ENCODE measurements around the gene KCNRG. TPM values are rescaled to one million over a fixed set of nuclear protein-coding genes. Genes with fewer than 3 reads are reported as not detected.
"Not testable (repeated sequence)": the region's sequence is repeated elsewhere in the genome, so short reads cannot be mapped to it uniquely, and the experiment has no call there.

Gene KCNRG, protein sequence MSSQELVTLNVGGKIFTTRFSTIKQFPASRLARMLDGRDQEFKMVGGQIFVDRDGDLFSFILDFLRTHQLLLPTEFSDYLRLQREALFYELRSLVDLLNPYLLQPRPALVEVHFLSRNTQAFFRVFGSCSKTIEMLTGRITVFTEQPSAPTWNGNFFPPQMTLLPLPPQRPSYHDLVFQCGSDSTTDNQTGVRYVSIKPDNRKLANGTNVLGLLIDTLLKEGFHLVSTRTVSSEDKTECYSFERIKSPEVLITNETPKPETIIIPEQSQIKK
- 0.32 TPM for total RNA-seq
- long read RNA-seq = 0 reads

DNA sequence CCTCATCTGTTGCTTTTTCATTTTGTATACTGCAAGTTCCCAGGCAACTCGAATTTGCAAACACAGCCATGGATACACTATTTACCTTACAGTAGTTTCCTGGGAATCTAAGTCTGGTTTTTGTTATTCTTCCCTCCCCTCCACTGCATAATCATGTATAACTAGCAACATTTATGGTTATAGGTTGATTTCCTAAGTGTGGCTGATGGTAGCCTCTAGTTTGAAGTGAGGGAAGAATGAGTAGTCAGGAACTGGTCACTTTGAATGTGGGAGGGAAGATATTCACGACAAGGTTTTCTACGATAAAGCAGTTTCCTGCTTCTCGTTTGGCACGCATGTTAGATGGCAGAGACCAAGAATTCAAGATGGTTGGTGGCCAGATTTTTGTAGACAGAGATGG is at the start of gene KCNRG:
KCNRG (plus strand) TSS at position 187 of the 400 bp plus-strand sequence; CDS start at position 237, 50 bp downstream.
- DNase-seq = no peak
- peak; percentile 5 for ATAC-seq (ENCODE audit: poor library complexity)

DNA sequence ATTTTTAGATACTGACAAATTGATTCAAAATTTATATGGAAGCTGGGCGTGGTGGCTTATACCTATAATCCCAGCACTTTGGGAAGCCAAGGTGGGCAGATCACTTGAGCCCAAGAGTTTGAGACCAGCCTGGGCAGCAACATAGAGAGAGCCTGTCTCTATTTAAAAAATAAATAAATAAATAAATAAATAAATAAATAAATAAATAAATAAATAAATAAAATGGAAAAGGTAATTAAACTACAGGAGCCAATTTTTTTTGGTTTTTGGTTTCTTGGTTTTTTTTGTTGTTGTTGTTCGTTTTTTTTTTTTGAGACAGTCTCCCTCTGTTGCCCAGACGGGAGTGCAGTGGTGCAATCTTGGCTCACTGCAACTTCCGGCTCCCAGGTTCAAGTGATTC is 47.8 kb upstream of the KCNRG start:
- intact Hi-C loops (cut with DNase I) = no loop called here
- ATAC-seq (ENCODE audit: poor library complexity) (no peak), DNase-seq (no peak)

More for the DNA sequence above, at the start of gene KCNRG:
- intact Hi-C loops (cut with DNase I) = no loop called here

DNA sequence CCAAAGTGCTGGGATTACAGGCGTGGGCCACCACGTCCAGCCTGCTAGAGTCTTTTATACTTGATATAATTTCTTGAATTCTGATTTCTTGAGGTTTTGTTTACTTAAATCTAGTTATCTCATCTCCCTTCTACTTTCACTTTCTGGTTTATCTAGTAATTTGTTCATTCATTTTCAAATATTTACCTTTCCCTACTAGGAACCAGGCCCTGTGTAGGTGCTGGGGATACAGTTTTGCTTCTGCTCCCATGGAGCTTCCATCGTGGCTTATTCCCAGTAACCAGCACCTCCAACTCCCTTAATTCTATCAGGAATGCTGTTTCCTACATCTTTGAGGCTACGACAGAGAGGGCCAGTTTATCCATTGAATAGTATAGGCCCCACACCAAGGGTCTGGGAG is 42.5 kb upstream of the KCNRG start:
- ATAC-seq (ENCODE audit: poor library complexity) (no peak), DNase-seq (no peak)
- intact Hi-C loops (cut with DNase I) = no loop called here

DNA sequence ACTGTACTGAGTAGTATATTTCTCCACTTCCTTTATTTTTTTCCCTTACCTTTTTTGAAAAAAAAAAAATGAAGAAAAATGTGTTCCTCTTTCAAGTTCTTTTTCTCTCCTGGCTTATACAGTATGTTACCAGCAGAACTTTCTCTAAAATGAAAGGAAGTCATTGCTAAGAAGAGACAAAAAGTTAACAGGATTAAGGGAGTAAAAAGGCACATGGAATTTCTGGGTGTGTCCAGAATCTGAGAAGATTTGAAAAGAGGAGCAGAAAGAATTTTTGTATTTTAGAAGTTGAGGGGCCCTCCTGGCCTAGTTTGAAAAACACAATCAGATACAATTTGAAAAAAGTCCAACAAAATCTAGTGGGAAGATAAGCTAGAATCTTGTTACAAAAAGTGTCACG is 39.4 kb upstream of the KCNRG start:
- intact Hi-C loops (cut with DNase I) = loop anchor here (5.0 kb wide), 3 partner anchors 826 to 1091 kb away; no protein-coding TSS in a partner anchor
- DNase-seq (no peak), ATAC-seq (ENCODE audit: poor library complexity) (no peak)

DNA sequence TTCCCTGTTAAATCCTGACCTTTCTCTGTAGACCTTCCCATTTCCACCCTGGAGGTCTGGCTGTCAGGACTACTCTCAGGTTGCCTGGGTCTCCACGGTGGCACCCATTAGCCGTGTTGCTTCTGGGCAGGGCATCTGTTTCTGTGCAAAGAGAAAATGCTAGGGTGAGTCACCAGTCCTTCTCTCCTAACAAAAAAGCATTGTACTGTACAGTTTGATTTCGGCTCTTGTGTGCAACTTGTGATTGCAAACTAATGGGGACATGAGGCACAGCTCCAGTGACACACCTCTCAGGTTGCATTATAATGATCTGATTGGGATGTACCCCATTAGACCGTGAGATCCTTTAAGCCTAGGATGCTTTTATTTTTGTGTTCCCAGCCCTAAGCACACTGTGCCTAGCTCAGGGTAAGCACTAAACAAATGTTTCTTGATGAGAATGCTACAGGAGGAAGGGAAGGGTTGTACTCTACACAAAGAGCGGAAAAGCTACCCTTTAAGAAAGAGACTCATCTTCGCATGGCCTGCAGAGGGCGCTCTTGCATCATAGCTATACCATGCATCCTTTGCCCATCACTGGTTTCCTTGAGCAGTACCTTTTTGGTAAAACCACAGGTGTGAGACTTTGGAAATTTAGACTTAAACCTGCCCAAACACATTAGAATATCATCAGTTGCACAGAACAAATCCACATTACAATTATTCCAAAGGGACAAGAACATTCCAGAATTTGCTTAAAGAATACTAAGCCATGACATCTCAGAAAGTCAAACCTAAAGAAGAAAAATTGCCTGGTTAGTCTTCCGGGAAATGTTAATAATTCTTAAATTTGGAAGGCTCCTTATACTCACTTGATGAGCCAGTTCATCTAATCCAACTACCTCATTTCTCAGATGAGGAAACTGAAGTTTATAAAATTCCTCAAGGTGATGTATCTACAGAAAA is 38.7 kb upstream of the KCNRG start:
- intact Hi-C loops (cut with DNase I) = loop anchor here (5.0 kb wide), 3 partner anchors 826 to 1091 kb away; no protein-coding TSS in a partner anchor
- peak; percentile 85 for ATAC-seq (ENCODE audit: poor library complexity)
- DNase-seq = peak; percentile 83

DNA sequence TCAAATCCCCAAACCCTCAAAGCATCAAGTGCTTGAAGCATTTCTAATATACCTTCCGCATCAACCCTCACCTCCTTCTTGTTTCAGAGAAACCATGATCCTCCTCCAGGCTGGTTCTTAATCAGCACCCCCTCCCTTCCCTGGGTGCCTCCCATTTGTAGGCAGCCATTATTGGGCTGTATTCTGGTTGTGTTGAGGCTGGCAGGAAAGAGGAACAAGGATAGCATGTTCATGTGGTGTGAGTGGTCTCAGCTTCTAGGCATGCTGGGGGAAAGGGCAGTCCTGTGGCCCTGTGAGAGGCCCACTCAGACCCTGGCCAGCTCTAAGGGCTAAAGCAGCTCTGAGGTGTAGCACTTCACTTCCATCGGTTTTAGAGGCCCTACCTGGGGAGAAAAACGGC is 37.3 kb upstream of the KCNRG start:
- DNase-seq (no peak), ATAC-seq (ENCODE audit: poor library complexity) (no peak)
- intact Hi-C loops (cut with DNase I) = loop anchor here (5.0 kb wide), 3 partner anchors 824 to 1089 kb away; no protein-coding TSS in a partner anchor

DNA sequence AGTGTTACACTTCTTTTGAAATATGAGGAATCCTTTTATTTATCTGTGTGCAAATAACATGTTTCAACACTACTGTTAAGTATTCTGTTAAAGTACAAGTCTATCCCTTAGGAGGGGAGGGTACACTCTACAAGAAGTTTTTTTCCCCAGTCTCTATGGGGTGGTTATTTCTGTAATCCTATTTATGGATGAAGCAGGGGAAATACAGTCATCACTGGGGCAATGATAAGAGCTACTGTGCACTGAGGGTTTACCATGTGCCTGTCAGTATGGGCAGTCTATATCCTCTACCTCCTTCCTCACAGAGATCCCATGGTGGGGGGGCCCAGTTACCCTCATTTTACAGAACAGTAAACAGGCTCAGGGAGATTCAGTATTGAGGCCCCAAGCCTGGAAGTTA is 35.0 kb upstream of the KCNRG start:
- no peak for ATAC-seq (ENCODE audit: poor library complexity)
- no peak for DNase-seq
- intact Hi-C loops (cut with DNase I) = loop anchor here (10.0 kb wide), 1 partner anchor 545 kb away; no protein-coding TSS in a partner anchor

DNA sequence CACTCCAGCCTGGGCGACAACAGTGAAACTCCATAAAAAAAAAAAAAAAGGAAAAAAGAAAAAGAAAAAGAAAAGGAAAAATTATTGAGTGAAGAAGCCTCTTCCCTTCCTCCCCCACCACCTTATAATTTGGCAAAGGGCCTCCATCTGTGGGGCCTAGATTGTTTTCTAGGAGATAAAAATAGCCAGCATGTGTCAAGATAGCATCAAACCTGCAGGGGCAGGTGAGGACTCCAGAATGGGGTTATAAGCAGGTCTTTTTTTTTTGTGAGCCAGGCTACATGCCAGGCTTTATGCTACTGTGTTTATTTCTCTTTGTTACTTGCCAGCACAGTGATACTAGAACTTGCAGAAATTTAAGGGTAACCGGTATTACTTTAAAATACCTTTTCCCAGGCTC is 30.1 kb upstream of the KCNRG start:
- DNase-seq (no peak), ATAC-seq (ENCODE audit: poor library complexity) (peak; percentile 46)
- intact Hi-C loops (cut with DNase I) = loop anchor here (10.0 kb wide), 1 partner anchor 540 kb away; no protein-coding TSS in a partner anchor

DNA sequence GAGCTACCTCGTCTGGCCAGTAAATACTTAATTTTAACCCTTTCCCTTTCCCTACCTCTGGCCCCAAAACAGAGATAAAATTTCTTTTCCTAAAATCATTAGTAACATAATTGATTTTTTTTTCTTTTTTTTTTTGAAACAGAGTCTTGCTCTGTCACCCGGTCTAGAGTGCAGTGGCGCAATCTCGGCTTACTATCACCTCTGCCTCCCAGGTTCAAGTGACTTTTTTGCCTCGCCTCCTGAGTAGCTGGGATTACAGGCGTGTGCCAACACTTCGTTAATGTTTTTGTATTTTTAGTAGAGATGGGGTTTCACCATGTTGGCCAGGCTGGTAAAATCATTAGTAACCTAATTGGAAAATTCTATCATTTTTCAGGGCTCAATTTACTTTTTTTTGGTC is 28.8 kb upstream of the KCNRG start:
- no peak for DNase-seq
- ATAC-seq (ENCODE audit: poor library complexity) = no peak
- intact Hi-C loops (cut with DNase I) = loop anchor here (10.0 kb wide), 1 partner anchor 538 kb away; no protein-coding TSS in a partner anchor

DNA sequence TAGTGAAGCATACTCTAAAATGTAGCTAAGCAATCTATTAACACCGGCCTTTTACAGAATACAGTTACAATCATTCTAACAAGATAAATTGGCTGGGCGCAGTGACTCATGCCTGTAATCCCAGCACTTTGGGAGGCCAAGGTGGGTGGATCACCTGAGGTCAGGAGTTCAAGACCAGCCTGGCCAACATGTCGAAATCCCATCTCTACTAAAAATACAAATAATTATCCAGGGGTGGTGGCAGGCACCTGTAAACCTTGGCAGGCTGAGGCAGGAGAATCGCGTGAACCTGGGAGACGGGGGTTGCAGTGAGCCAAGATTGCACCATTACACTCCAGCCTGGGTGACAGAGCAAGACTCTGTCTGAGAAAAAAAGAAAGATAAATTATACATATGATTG is 24.6 kb upstream of the KCNRG start:
- DNase-seq; ATAC-seq (ENCODE audit: poor library complexity); intact Hi-C loops (cut with DNase I): not testable (repeated sequence)

DNA sequence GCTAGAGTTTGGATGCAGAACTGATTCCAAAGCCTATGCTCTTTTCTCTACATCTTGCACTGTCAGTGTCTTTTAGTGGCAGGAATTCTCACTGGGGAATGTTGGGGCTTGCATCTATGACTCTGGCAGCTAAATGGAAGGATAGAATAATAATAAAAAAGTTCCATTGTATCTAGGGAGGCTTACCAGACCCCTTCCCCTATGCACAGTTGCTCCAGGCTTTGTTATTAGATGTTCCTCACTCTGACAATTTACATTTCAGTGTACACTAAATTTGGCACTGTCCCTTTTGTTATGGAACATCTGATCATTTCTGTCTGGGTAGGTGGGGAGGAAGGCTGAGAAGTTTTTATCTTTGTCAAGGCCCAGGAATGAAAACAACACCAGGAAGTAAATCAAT is 22.1 kb upstream of the KCNRG start:
- no peak for DNase-seq
- intact Hi-C loops (cut with DNase I) = no loop called here
- ATAC-seq (ENCODE audit: poor library complexity) = no peak

DNA sequence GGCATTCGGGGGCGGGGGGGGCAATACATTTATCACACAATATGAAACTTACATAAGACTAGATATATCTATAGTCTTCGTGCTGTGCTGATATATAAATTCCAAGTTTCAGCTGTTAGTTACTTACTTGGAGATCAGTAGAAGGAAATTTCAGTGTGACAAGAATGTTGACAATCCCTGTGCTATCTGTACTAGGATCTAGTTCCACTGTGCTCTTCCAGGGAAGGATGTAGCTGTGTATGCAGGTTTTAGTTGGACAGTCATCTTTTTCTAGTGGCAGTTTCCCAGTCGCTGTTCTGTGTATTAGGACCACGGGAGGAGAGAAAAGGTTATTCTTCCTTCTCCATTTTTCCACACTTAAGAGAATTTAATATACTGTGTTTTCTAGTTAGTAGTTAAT is 21.6 kb upstream of the KCNRG start:
- intact Hi-C loops (cut with DNase I) = no loop called here
- ATAC-seq (ENCODE audit: poor library complexity) (no peak), DNase-seq (no peak)

DNA sequence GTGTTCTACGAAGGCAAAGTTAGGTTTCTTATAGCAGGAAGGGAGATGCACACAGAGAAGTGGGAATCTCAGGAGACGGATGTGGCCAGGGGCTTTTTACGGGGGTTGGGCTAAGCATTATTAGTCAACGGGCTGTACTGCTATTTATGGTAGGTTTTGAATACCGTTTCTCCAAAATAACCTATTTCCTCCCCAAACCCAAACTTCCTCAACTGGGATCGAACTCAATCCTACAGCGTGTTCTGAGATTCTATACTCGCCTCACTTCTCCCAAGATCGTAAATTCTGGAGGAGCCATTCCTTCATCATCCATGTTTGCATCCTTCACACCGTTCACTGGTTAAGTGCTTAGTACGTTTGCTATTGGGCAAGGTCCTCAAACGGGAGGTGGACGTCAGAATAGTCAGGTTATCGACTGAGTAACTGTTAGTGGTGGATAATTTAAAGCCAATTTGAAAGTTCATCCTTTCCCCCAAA is 19.6 kb upstream of the KCNRG start:
- ATAC-seq (ENCODE audit: poor library complexity) = no peak
- DNase-seq = no peak
- intact Hi-C loops (cut with DNase I) = loop anchor here (5.0 kb wide), 2 partner anchors 87 to 917 kb away; no protein-coding TSS in a partner anchor

DNA sequence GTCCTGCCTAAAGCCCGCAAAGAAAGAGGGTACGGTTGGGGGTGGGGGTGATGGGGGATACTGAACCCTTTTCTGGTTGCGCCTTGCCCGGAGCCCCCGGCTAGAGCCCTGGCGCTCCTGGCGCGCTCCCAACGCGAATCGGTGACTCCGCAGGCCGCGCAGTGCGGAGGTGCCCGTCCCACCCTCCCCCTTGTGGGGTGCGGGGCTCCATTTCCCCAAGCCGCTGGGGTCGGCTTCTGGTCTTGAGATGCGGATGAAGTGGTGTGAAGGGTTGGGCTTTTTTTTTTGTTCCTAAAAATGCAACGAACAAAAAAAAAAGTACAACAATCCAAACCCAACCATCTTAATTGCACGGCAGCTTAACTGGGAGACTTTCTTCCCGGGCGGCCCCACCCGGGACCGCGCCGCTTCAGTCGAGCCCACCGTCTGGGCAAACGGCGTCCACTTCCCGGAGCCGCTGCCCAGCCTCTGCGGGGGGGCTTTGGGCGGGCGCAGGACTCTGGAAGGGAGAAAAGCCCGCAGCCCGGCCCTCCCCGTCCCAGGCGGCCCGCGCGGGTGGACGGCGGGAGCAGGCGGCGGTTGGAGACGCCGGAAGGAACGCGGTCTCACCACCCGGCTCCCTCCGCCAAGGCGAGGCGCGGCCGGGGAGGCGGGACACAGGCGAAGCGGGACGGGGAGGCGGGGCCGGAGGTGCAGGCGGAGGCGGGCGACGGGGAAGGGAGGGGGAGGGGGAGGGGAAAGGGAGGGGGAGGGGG is 18.9 kb upstream of the KCNRG start:
- DNase-seq (peak; percentile 96), ATAC-seq (ENCODE audit: poor library complexity) (peak; percentile 91)
- intact Hi-C loops (cut with DNase I) = loop anchor here (5.0 kb wide), 2 partner anchors 86 to 916 kb away; no protein-coding TSS in a partner anchor

DNA sequence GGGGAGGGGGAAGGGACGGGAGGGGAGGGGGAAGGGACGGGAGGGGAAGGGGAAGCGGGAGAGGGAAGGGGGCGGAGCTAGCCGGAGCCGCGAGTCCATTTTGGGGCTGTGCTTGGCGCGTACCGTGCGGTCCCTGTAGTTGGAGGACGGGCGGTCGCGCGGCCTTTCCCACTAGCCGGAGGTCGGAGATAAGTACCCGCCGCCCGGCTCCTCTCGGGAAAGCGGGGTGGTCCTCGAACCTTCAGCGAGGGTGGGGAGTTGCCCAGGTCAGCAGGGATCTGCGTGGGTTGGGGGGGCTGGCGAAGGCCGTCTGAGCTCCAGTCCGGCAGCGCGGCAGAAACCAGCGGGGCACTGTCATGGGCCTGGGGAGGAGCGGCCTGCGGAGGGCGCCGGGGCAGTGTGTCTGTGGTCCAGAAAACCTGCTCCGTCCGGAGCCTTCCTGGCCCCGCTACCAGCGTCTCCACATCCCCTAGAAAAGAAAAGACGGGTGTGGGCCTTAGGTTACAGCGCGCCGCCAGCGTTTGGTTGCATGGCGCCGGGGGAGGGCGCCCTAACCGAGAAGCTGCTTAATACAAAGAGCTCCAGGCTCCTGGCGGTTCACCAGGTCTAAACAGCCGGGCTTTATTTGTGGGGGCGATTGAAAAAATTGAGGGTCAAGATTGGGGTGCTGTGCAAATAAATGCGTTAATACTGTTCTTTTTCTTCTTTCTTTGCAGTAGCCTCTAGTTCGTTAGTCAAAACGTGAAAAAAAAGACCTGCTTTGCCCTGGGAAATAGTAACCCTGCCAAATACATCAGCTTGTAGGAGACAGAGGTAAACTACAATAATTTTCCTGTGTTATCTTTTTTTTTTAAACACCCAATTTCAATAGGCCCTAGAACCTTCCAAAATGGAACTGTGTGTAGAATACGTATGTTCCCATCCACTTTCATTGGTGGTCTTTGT is 18.0 kb upstream of the KCNRG start, which contains the start of gene TRIM13:
TRIM13 (plus strand) TSS at position 92 of the 945 bp plus-strand sequence. CDS start 14,899 bp downstream, outside the sequence.
- DNase-seq = peak; percentile 94
- intact Hi-C loops (cut with DNase I) = loop anchor here (5.0 kb wide), 2 partner anchors 85 to 915 kb away; no protein-coding TSS in a partner anchor
- ATAC-seq (ENCODE audit: poor library complexity) = peak; percentile 89

DNA sequence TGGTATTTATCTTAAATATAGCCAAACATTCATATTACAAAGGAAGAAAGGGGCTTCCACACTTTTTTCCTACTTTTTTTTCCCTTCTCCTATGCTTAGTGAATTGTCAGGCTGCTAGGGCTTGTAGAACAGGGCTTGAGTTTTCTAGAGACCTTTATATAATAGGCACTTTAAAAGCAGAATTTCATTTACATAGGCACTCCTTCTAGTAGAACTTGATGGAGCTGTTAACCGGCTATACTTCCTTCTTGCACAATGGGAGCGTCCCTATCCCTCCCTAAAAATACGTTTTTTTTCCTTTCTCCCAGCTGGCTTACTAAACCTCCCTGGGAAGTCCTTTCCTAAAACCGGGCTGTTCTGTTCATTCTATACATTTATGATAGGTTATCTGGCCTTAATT is 17.3 kb upstream of the KCNRG start:
- no peak for DNase-seq
- ATAC-seq (ENCODE audit: poor library complexity) = no peak
- intact Hi-C loops (cut with DNase I) = loop anchor here (5.0 kb wide), 2 partner anchors 84 to 914 kb away; no protein-coding TSS in a partner anchor

Measured in Right ventricle myocardium superior (tissue), 1 donor.